ENCODE results near the gene FGD2.

The FGD2 gene

GRCh38 chr6:36997811-36998722 is 7.4 kb upstream of the FGD2 start:
- H3K36me3 ChIP-seq (ENCODE audit: control insufficient read depth, insufficient read depth, low read length) = no peaks in the 10 kb centered on the region
- H3K4me3 ChIP-seq (replicated peaks; ENCODE audit: low read depth, low read length) = no peak overlapping the region
- no peak for DNase-seq (ENCODE audit: extremely low read depth, insufficient read length)
- TF ChIP-seq CTCF (IDR thresholded peaks at IDR 0.05; ENCODE audit: insufficient read depth, low read length, poor library complexity, severe bottlenecking) = no peak
- no peaks in the 10 kb centered on the region for H3K27me3 ChIP-seq (replicated peaks; ENCODE audit: control insufficient read depth, insufficient read depth, low read length)

- H3K4me3 ChIP-seq (replicated peaks; ENCODE audit: low read depth, low read length) = no peak overlapping the region
- no peaks in the 10 kb centered on the region for H3K27me3 ChIP-seq (replicated peaks; ENCODE audit: control insufficient read depth, insufficient read depth, low read length)
- no peak for TF ChIP-seq CTCF (IDR thresholded peaks at IDR 0.05; ENCODE audit: insufficient read depth, low read length, poor library complexity, severe bottlenecking)
- no peak for DNase-seq (ENCODE audit: extremely low read depth, insufficient read length)
- H3K36me3 ChIP-seq (ENCODE audit: control insufficient read depth, insufficient read depth, low read length) = no peaks in the 10 kb centered on the region
These were observed 6.8 kb upstream of the FGD2 start for GRCh38 chr6:36998723-36999038.

- TF ChIP-seq CTCF (IDR thresholded peaks at IDR 0.05; ENCODE audit: insufficient read depth, low read length, poor library complexity, severe bottlenecking) = no peak
- Histone ChIP-seq H3K27me3 (replicated peaks; ENCODE audit: control insufficient read depth, insufficient read depth, low read length) (no peaks in the 10 kb centered on the region), H3K36me3 (ENCODE audit: control insufficient read depth, insufficient read depth, low read length) (no peaks in the 10 kb centered on the region), H3K4me3 (replicated peaks; ENCODE audit: low read depth, low read length) (no peak overlapping the region)
- no peak for DNase-seq (ENCODE audit: extremely low read depth, insufficient read length)
These were observed 6.2 kb upstream of the FGD2 start for GRCh38 chr6:36999061-36999750.

- TF ChIP-seq CTCF (IDR thresholded peaks at IDR 0.05; ENCODE audit: insufficient read depth, low read length, poor library complexity, severe bottlenecking) = no peak
These were observed 5.7 kb upstream of the FGD2 start for GRCh38 chr6:36999751-37000125.

GRCh38 chr6:37004044-37004980 is 1.1 kb upstream of the FGD2 start:
- TF ChIP-seq CTCF (IDR thresholded peaks at IDR 0.05; ENCODE audit: insufficient read depth, low read length, poor library complexity, severe bottlenecking) = no peak
- Histone ChIP-seq H3K27me3 (replicated peaks; ENCODE audit: control insufficient read depth, insufficient read depth, low read length) (no peaks in the 10 kb centered on the region), H3K36me3 (ENCODE audit: control insufficient read depth, insufficient read depth, low read length) (peaks cover 6% of the 10 kb centered on the region), H3K4me3 (replicated peaks; ENCODE audit: low read depth, low read length) (no peak overlapping the region)
- peak; percentile 59 for DNase-seq (ENCODE audit: extremely low read depth, insufficient read length)

More at GRCh38 chr6:36999751-37000125, 5.7 kb upstream of the FGD2 start:
- Histone ChIP-seq H3K36me3 (ENCODE audit: control insufficient read depth, insufficient read depth, low read length) (no peaks in the 10 kb centered on the region), H3K4me3 (replicated peaks; ENCODE audit: low read depth, low read length) (no peak overlapping the region), H3K27me3 (replicated peaks; ENCODE audit: control insufficient read depth, insufficient read depth, low read length) (no peaks in the 10 kb centered on the region)
- no peak for DNase-seq (ENCODE audit: extremely low read depth, insufficient read length)

Measured in GM06990 (cell line).